GM19468 (cell line): ENCODE data around the gene SYT2.

Source experiments
- ATAC-seq: cut with Tn5 transposase; IDR thresholded peaks from one replicate; pipeline ENCODE4 v1.9.1; 2021; ENCODE audit warnings: mild to moderate bottlenecking, moderate library complexity, moderate number of reproducible peaks; ENCODE audit not compliant: unreplicated experiment; ENCODE audit errors: extremely low read depth

SYT2 gene

DNA sequence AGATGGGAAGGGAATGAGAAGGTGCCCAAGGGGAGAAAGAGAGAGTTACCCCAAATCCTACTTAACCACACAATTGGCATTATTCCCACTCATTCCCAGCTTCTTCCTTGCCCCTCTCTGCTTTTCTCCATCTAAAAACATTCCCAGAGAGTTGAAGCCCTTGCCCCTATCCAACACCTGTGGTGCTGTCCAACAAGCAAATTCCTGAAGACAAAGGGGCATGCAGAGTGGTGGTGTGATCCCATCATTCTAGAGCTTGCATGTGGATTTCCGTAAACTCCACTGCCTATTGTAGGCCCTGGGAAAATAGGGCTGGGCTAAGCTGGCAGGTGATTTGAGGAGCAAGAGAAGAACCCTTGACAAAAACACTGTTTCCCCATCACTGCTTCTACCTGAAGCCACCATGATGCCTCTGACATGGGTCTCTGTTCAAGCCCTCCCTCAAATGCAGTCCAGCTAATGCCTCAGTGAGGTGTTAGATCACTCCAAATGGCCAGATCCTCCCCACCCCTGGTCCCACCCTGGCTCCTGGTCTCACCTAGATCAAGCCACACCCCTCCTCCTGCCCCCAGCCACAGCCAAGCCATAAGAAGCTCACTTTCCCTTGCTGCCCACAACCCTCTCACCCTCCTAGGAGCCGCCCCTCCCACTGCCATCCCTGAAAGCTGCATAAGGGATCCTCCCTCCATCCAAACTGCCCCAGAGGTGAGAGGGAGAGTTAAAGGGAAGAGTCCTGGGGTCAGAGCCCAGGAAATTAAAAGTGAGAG, 29.5 kb downstream of the SYT2 start:
- ATAC-seq, result no peak

DNA sequence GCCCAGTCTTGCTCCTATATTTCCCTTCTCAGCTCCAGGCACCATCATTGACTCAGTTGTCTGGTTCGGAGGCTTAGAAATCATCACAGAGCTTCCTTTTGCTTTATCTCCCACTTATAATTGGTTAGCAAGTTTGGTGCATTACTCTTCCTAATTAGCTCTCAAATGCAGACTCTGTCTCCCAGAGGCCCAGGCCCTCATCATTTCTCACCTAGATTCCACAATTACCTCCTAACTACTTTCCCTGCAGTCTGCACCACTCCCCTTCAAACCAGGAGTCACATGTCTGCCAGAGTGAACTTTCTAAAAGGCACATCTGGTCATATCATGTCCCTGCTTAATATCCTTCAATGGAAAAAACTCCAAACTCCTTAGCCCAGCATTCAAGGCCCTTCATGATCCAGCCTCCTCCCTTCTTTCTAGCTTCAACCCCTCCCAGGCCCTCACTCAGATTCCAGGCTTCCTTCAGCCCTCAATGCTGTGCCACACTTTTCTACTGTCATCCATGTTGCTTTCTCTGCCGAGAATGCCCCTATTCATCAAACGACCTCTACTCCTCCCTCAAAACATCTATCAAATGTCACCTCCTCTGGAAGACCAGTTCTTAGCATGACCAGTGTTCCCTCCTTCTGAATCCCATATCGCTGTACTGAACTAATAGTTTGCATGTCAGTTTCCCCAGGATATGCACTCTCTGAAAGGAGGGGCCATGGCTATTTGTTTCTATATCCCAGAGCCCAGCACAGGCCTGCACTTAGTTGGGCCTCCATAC, 30.7 kb downstream of the SYT2 start:
- ATAC-seq, result no peak

GRCh38 chr1:202677433-202677832, 32.8 kb downstream of the SYT2 start:
- no peak for ATAC-seq

DNA sequence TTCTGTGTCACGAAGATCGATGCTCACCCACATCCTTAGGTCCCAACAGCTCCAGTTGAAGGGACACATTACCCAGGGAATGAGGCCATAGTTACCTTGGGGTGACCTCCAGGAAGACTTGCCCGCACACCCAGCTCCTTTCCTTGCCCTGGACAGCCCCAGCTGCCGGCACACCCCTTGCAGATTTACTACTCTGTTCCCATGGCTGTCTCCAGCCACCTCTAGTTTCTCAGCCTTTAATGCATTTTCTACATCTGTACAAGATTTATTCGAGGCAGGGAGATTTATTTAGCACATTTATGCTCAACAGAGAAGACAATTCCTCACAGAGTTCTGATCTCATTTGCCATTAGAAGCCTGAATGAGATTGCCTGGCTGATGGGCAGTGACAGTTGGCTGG, 36.7 kb downstream of the SYT2 start:
- no peak for ATAC-seq

GRCh38 chr1:202671399-202671798, 38.9 kb downstream of the SYT2 start:
- no peak for ATAC-seq

DNA sequence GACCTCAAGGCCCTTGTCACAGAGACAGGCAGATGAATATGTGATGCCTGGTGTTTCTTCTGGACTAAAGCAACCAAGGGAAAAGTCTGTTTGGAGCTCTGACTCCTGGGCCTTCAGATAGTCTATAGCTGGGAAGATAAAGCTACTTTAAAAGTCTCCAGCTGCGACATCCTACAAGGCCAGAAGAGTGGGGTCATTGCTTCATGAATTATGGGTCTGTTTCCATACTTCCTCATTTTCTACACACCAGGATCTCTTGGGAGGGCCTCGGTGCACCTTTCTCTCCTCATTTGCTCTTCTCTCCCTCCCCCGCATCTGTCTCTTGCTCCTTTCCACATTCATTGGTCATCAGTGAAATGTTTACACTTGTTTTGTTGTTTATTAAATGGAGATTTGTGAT, 44.8 kb downstream of the SYT2 start:
- no peak for ATAC-seq

- ATAC-seq, result no peak
Measured at GRCh38 chr1:202664083-202664482, 46.2 kb downstream of the SYT2 start.

GRCh38 chr1:202663131-202663530, 47.1 kb downstream of the SYT2 start:
- ATAC-seq, result no peak

- ATAC-seq, result no peak
Measured at GRCh38 chr1:202662081-202662480, 48.2 kb downstream of the SYT2 start.

- ATAC-seq, result no peak
Measured at GRCh38 chr1:202661136-202661845, 49.0 kb downstream of the SYT2 start.

GRCh38 chr1:202659974-202660373, 50.3 kb downstream of the SYT2 start:
- no peak for ATAC-seq

GRCh38 chr1:202659541-202659940, 50.7 kb downstream of the SYT2 start:
- ATAC-seq, result no peak

- ATAC-seq, result no peak
Measured at GRCh38 chr1:202658769-202659168, 51.5 kb downstream of the SYT2 start.

DNA sequence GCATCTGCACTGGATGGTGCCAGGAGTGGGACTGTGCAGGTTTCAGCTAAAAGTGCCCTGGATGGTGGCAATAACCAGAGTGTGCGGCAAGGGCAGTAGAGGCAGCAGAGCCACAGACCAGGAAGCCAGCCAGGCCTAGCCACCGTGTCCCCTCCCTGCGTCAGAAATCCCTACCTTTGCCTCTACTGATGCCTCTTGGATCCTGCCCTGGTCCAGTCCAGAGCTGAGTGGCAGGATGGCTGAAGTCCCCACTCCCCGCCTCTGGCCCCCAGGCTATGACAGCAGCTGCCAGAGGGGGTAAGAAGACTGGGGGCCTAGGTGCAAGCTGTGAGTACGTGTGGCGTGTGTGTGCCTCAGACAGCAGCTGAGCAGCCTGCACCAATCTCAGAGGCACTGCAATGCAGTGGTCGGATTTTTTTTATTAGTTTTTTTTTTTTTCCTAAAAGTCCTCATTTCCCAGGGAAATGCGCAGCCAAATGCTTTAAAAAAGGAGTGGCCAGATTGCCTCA, 51.9 kb downstream of the SYT2 start:
- ATAC-seq, result no peak

GRCh38 chr1:202656951-202657646, 53.2 kb downstream of the SYT2 start:
- no peak for ATAC-seq

GRCh38 chr1:202656057-202656456, 54.2 kb downstream of the SYT2 start:
- no peak for ATAC-seq

DNA sequence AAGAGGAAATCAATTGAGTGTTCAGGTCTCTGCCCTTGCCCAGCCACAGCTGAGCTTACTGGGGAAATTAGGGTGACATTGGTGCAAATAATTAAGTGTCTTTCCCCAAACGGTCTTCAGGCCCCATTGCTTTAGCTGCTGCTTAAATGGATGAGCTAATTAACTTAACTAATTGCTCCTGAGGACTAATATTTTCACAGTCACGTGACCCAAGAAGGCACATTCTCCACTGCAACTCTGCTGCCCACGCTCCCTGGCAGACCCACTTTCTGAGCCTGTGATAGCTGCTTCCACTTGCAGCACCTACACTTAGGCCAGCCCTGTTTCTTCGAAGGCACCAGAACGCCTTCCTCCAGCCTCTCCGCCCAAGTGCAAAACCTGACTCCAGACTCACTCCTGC, 56.2 kb downstream of the SYT2 start:
- ATAC-seq, result no peak

DNA sequence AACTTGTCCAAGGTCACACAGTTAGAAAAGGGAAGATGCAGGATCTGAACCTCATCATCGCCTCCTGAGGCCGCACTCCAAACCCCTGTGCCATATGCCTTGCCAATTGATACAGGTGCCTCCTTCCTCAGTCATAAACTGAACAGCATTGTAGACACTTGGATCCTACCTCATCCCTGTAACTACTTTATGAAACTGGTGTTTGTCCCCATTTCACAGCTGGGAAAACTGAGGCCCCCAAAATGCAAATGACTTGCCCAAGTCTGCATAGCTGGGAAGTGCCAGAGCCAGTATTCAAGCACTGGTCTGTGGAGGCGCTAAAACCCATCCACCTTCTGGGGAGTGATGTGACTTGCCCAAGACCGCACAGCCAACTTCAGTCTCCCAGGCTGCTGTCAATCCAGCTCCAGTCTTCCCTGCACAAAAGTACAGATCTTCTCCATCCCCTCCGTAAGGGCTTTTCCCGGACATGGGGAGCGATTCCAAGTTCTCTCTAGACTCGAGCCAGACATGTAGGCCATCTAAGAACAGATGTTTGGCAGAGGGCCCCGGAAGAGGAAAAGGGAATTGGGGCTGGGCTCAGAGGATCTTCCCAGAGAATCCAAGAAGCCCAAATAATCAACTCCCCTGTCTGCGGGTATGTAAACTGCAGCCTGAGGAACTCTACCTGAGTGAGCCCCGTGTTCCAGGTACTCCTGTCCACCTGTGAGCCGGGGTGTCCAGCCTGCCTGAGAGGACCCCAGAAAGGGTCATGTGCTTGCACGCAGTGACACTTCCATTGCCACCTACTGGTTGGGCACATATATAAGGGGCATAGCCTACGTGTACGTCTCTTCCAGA, 60.5 kb downstream of the SYT2 start:
- no peak for ATAC-seq

DNA sequence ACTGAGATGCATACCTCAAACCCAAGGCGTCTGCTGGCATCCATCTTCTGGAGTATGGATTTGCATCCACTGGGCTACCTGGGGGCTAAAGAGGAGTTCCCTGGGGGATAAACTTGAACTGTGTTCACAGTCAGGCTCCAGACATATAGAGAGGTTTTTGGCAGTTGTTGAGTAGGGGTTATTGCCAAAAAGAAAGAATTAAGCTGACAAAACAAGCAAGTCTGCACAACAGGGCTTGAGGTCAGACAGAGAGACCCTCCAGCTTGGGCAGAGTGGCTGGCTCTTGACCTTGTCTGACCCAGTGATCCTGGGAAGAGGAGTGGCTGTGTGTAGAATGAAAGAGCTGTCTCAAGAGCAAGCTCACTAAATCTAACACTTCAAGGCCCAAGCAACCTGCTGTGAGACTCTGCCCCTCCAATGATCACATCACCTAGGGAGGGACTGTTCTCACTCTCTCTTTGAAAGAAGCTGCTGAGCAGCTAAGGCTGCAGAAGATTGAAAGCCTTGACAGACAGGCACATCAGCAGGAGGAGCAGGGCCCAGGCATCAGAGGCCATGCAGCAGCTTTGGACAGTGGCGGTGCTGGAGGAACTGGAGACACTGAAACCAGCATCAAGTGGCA, 61.5 kb downstream of the SYT2 start:
- no peak for ATAC-seq
